Tibial artery (tissue), 4 donors: Measurements from ENCODE around the gene HSPB9.

Source experiments
- DNase-seq, 2 donors: peaks; one replicate each; pipeline ENCODE4 v3.0.0-alpha.2; 2019
- H3K27ac ChIP-seq, 2 donors: fragments of 200-600 bp; sonication (generic) in 1 of 2; 1 replicate in 1 of 2; 2 replicates in 1 of 2; pipeline ENCODE4 v1.5.1; 2018 to 2019; ENCODE audit warnings: mild to moderate bottlenecking in 1 of 2
- H3K27me3 ChIP-seq, 2 donors: fragments of 200-600 bp; sonication (generic) in 1 of 2; one replicate each; pipeline versions ENCODE4 v1.5.1 to v1.6.0; 2016 to 2019
- H3K36me3 ChIP-seq, 3 donors: fragments of 200-600 bp; sonication (generic) in 2 of 3; one replicate each; pipeline ENCODE4 v1.5.1; 2016 to 2019; ENCODE audit warnings: mild to moderate bottlenecking in 2 of 3
- H3K4me1 ChIP-seq, 4 donors: fragments of 200-600 bp; sonication (generic) in 2 of 4; 1 replicate in 3 of 4; 2 replicates in 1 of 4; pipeline ENCODE4 v1.5.1; 2016 to 2019
- H3K4me3 ChIP-seq, 2 donors: fragments of 200-600 bp; sonication (generic) in 1 of 2; 1 replicate in 1 of 2; 2 replicates in 1 of 2; pipeline ENCODE4 v1.5.1; 2018 to 2019; ENCODE audit warnings: mild to moderate bottlenecking in 2 of 2
- H3K9me3 ChIP-seq, 3 donors: fragments of 200-600 bp; sonication (generic) in 1 of 3; one replicate each; pipeline ENCODE4 v1.5.1; 2016 to 2019
- intact Hi-C: fragments of 100-400 bp; cut with DNase I; formaldehyde crosslinking; loops from one replicate; pipeline ENCODE4 v1.15.0; 2023; ENCODE audit warnings: low total_unique reads
- TF ChIP-seq, protein P1 (sequence below), 2 experiments: fragments of 200-600 bp in 1 of 2; fragments of 450-650 bp in 1 of 2; IDR thresholded peaks; one replicate each; pipeline ENCODE4 v1.5.1; 2017 to 2019; ENCODE audit warnings: antibody characterized with exemption in 2 of 2, mild to moderate bottlenecking in 1 of 2, moderate library complexity in 1 of 2

Gene HSPB9

DNA sequence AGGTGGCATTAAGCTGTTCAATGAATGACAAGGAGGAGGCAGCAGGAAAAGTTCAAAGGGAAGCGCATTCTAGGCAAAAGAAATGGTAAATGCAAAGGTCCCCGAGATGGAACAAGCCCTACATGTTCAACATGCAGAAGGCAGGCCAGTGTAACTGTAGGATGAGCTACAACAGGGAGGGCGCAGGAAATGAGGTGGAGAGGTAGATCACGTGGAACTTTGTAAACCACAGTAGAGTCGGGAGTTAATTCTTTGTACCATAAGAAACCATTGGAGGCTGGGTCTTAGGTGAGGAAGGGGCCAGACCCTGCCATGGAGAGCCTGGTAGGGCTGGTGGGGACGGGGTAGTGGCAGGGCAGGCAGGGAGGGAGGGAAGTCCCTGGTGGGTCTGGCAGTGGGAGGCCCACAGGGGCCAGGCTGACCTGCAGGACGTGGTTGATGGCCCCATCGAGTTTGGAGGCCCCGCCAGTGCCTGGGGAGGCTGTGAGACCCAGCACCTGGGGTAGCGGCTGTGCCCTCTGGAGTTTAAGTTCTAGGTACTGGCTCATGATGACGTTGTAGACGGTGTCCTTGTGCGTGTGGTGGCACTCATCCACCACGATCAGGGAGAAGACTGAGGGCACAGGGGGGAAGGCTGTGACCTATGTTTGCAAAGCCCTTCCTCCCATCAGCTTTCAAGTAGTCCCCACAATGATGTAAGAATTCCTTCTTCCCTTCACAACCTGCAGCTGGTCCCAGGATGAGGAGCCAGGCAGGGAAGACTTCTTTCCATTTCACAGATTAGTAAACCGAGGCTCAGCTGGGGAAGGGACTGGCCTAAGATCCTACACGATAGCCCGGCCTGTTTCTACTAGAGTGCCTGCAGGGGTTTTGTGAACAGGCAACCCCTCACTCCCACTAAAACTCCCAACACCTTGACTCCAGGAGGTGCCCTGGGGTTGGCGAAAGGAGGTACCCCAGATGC lies 12.0 kb upstream of the HSPB9 start:
- TF ChIP-seq, protein P1, sequence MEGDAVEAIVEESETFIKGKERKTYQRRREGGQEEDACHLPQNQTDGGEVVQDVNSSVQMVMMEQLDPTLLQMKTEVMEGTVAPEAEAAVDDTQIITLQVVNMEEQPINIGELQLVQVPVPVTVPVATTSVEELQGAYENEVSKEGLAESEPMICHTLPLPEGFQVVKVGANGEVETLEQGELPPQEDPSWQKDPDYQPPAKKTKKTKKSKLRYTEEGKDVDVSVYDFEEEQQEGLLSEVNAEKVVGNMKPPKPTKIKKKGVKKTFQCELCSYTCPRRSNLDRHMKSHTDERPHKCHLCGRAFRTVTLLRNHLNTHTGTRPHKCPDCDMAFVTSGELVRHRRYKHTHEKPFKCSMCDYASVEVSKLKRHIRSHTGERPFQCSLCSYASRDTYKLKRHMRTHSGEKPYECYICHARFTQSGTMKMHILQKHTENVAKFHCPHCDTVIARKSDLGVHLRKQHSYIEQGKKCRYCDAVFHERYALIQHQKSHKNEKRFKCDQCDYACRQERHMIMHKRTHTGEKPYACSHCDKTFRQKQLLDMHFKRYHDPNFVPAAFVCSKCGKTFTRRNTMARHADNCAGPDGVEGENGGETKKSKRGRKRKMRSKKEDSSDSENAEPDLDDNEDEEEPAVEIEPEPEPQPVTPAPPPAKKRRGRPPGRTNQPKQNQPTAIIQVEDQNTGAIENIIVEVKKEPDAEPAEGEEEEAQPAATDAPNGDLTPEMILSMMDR (IDR thresholded peaks at IDR 0.05) = no peak
- no peak for DNase-seq

DNA sequence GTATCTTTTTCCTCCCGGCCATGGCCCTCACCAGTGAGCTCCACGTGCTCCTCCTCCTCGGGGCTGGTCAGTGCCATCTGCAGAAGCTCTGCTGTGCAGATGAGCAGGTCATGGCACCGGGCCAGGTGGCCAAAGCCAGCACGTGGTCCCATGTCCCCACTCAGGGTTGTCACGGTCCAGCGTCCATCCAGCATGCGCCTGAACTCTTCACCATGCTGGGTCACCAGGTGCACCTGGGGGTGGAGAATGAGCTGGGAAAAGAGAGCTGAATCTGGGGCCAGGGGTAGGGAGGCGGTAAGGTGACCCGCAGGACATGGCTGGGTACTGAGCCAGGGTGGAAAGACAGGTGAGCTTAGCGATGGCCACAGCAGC lies 11.4 kb upstream of the HSPB9 start:
- no peaks in the 10 kb centered on the region for H3K9me3 ChIP-seq
- DNase-seq = no peak
- H3K4me1 ChIP-seq = peaks cover 0 to 20% (median 12%) of the 10 kb centered on the region in 4 donors
- peak overlapping the region; percentile 84 to 91 for H3K27ac ChIP-seq
- intact Hi-C loops = loop anchor here (10.0 kb wide), 1 partner anchor 146 kb away; the partner anchor contains the start of gene CNP
- H3K4me3 ChIP-seq = peak overlapping the region; percentile 56 to 63
- H3K27me3 ChIP-seq = no peaks in the 10 kb centered on the region
- peaks cover 9 to 35% (median 10%) of the 10 kb centered on the region in 3 donors for H3K36me3 ChIP-seq
- TF ChIP-seq, protein P1 (IDR thresholded peaks at IDR 0.05) = no peak

More for the DNA sequence above, 12.0 kb upstream of the HSPB9 start:
- intact Hi-C loops = loop anchor here (10.0 kb wide), 1 partner anchor 146 kb away; the partner anchor contains the start of gene CNP
- no peaks in the 10 kb centered on the region for H3K9me3 ChIP-seq
- H3K4me1 ChIP-seq = peaks cover 0 to 20% (median 12%) of the 10 kb centered on the region in 4 donors
- H3K4me3 ChIP-seq = no peak overlapping the region
- H3K27ac ChIP-seq = peak overlapping the region in 1 of 2 donors; percentile 91
- H3K27me3 ChIP-seq = no peaks in the 10 kb centered on the region
- H3K36me3 ChIP-seq = peaks cover 9 to 35% (median 10%) of the 10 kb centered on the region in 3 donors

DNA sequence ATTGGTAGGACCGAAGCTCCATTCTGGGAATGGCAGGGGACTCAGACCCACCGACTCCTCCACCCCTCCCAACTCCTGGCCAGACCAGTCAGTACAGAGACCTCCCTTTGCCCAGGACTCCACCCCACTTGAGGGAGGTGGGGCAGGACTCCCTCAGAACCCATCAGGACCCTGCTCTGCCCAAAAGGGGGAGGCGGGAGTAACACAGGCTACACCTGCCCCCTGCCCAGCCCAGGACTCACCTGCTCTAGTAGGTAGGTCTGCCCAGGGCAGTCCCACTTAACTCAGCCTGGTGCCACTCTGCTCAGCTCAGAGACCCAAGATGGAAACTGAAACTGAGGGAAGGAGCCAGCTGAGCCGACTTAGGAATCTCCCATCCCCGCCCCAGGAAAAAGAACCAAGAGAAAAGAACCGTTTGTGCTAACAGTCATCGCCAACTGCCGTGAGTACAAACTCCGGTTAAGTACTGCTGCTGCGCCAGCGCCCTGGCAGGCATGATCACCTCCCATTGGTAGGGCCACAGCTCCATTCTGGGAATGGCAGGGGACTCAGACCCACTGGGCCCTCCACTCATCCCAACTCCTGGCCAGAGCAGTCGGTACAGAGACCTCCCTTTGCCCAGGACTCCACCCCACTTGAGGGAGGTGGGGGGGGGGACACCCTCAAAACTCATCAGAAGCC lies 10.6 kb upstream of the HSPB9 start:
- peak; percentile 45 to 78 for DNase-seq
- peaks cover 9 to 38% (median 10%) of the 10 kb centered on the region in 3 donors for H3K36me3 ChIP-seq
- peak overlapping the region; percentile 56 to 63 for H3K4me3 ChIP-seq
- peaks cover 0 to 23% (median 12%) of the 10 kb centered on the region in 4 donors for H3K4me1 ChIP-seq
- H3K27me3 ChIP-seq = no peaks in the 10 kb centered on the region
- intact Hi-C loops = loop anchor here (10.0 kb wide), 1 partner anchor 147 kb away; the partner anchor contains the start of gene CNP
- no peaks in the 10 kb centered on the region for H3K9me3 ChIP-seq
- TF ChIP-seq, protein P1 (IDR thresholded peaks at IDR 0.05) = no peak
- H3K27ac ChIP-seq = peak overlapping the region; percentile 84 to 91

DNA sequence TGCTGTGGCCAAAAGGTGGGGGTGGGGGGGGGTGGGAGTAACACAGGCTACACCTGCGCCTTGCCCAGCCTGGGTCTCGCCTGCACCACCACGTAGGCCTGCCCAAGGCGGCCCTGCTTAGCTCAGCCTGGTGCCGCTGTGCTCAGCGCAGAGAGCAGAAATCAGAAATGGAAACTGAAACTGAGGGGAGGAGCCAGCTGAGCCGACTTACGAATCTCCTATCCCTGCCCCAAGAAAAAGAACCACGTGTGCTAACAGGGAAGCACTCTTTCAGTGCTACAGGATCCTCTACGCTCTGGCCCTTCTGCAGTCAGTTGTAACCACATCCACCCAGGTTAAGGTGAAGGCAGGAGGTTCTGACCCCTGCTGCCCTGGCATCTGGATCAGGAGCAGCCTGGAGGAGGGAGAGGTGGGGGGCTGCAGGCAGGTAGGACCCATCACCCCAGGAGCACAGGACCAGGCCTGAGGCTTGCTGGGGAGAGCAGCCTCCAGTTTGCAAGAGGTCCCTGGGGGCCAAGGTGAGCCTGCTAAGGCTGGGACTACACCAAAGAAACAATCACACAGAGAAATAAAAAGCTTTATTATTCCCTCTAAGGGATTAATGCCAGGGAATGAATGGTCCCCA lies 9.9 kb upstream of the HSPB9 start, which contains the start of gene DHX58:
DHX58 (minus strand) TSS at position 163 of the 625 bp plus-strand sequence. CDS start 822 bp downstream, outside the sequence.
- Histone ChIP-seq H3K9me3 (no peaks in the 10 kb centered on the region), H3K27ac (peak within 1 kb of the TSS; percentile 84 to 91), H3K36me3 (peaks cover 9 to 41% (median 10%) of the 10 kb centered on the region in 3 donors), H3K27me3 (no peaks in the 10 kb centered on the region), H3K4me3 (peak within 1 kb of the TSS; percentile 56 to 63), H3K4me1 (peaks cover 0 to 25% (median 12%) of the 10 kb centered on the region in 4 donors)
- intact Hi-C loops = loop anchor here (10.0 kb wide), 1 partner anchor 148 kb away; the partner anchor contains the start of gene CNP
- TF ChIP-seq, protein P1 (IDR thresholded peaks at IDR 0.05) = no peak
- DNase-seq = peak; percentile 77 to 86
